Gastroesophageal sphincter (tissue), 3 donors: ENCODE measurements around the gene PRORP.

ENCODE experiments used
- CTCF ChIP-seq, 4 experiments: fragments of 200-600 bp in 2 of 4; fragments of 450-650 bp in 2 of 4; sonication (generic) in 1 of 4; IDR thresholded peaks; one replicate each; pipeline ENCODE4 v1.5.1; 2017 to 2019; ENCODE audit warnings: antibody characterized with exemption in 4 of 4, mild to moderate bottlenecking in 2 of 4, moderate library complexity in 2 of 4
- POLR2A ChIP-seq, 2 donors: fragments of 450-650 bp; IDR thresholded peaks; one replicate each; pipeline ENCODE4 v1.6.1; 2017; ENCODE audit warnings: antibody characterized with exemption in 2 of 2, mild to moderate bottlenecking in 2 of 2, moderate library complexity in 1 of 2

- TF ChIP-seq CTCF (IDR thresholded peaks at IDR 0.05) (no peak), POLR2A (IDR thresholded peaks at IDR 0.05) (no peak)
These were observed 33.8 kb upstream of the PRORP start for GRCh38 chr14:35088514-35088913.
